GM19468 (cell line): ENCODE data around the gene NLK.
"Not testable (repeated sequence)": the region's sequence is repeated elsewhere in the genome, so short reads cannot be mapped to it uniquely, and the experiment has no call there.

Experiments
- ATAC-seq: cut with Tn5 transposase; IDR thresholded peaks from one replicate; pipeline ENCODE4 v1.9.1; 2021; ENCODE audit warnings: mild to moderate bottlenecking, moderate library complexity, moderate number of reproducible peaks; ENCODE audit not compliant: unreplicated experiment; ENCODE audit errors: extremely low read depth

Gene NLK

GRCh38 chr17:28142305-28142704, 99.8 kb downstream of the NLK start:
- ATAC-seq, result no peak

- no peak for ATAC-seq
Observed at GRCh38 chr17:28144019-28144418, 101.5 kb downstream of the NLK start.

DNA sequence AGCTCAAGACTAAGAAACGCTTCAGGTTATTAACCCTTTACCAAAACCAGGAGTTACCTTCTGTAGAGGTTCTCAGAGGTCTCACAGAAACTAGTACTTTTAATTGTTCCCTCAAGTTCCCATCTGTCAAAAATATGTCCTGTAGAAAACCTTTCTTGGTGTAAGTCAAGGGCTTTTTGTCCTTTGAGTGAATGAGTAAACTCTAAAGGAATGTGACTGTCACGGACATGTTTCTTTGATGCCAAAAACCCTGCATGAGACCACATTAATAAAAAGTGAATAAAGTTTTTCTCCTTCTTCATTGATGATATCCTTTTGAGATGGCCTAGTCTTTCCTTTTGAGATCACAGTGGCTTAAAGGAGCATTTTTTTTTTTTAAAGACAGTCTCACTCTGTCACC, 102.9 kb downstream of the NLK start:
- no peak for ATAC-seq

GRCh38 chr17:28147017-28147416, 104.5 kb downstream of the NLK start:
- no peak for ATAC-seq

DNA sequence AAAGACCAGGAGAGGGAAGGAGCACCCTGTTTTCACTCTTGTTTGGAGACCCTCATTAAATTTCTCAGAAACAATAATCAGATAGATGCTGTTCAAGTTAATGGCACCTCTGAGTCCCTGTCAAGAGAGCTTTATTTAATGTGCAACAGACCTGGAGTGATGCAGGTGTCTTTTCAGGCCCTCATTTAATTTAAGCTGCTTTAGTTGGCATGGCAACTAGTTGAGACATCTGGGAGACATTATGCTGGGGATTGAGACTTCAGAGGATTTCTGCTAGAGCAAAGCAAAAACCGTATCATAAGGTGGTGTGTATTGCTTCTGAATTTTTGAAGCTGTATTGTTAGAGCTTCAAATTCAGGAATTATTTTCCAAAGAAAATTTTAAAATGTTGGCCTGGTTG, 108.5 kb downstream of the NLK start:
- no peak for ATAC-seq

DNA sequence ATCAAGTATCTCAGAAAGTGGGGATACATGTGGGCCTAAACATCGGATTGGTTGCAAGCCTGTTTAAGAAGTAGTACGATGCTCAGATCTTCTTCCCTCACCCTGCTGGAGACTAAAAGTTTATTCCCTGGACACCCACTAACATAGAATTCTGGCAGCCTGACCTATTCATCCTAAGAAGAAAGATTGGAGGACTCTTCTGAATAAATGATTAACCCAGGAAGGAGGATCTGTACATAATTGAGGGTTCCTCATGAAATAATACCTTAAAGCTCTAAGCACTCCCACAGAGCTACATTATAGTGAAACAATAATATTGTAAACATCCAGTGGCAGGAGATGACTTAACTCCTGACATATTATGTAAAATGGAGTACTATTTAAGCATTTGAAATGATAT, 111.7 kb downstream of the NLK start:
- ATAC-seq, result no peak

- not testable (repeated sequence) for ATAC-seq
Observed at GRCh38 chr17:28155405-28155804, 112.9 kb downstream of the NLK start.

- ATAC-seq, result no peak
Observed at GRCh38 chr17:28159004-28159403, 116.5 kb downstream of the NLK start.

DNA sequence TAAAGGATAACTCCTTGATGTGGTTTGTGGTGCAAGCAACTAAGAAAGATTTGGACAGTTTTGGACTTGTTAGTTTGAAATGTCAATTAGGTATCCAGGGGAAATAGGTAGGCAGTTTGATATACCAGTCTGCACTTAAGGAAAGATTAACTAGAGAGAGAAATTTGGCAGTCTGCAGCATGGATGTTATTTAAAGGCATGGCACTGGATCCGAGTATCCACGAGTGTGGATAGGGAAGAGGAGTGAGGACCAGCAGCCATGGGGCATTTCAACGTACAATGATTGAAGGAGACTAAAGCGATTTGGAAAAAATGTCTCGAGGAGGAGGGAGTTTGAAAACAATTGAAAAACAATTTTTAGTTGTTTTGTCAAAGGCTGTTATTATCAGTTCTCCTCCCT, 117.4 kb downstream of the NLK start:
- ATAC-seq, result no peak

GRCh38 chr17:28160610-28161009, 118.1 kb downstream of the NLK start:
- no peak for ATAC-seq

- no peak for ATAC-seq
Observed at GRCh38 chr17:28161311-28161710, 118.8 kb downstream of the NLK start.

GRCh38 chr17:28166478-28166877, 124.0 kb downstream of the NLK start:
- no peak for ATAC-seq

DNA sequence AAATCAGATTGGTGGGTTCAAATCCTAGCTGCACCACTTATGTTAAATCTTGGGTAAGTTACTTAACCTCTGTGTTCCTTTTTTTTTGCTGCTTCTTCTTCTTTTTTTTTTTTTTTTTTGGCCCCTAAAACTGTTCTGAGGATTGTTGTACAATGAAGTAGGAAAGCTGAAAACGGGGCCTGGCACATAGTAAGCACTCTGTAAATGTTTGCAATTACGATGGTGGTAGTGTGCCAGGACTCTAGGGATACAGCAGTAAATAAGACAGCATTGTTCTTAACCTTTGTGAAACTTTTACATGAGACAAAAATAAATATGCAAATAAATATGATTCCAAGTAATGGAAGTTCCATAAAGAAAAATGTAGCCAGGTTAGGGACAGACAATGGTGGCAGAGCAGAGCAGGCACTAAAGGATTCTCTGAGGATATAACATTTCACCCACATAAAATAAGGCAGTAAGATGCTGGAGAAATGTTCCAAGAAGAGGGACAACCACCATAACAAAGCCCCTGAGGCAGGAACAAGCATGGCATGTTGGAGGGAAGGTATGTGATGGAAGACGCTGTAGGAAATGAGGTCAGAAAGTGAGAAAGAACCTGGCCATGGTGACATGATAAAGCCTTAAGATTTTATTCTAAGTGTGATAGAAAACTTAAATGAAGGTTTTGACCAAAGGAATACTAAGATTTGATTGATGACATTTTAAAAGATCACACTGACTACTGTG, 127.3 kb downstream of the NLK start:
- ATAC-seq, result no peak

DNA sequence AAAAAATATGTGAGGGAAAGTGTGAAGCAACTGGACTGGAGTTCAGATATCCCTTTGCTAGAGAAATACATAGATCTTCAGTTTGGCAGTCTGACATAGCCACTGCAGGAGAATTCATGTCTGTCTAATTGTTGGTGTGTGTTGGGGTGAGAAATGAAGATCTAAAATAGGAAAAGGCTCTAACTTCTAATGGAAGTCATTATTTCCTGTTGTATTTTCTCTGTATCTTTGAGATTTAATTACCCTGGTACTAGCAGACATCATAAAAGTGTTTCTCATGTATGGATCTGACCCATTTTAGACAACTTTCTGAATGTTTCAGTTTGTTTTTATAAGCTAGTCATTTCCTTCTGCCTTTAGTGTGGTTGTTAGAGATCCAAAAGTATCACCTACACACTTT, 128.3 kb downstream of the NLK start:
- no peak for ATAC-seq

- ATAC-seq, result no peak
Observed at GRCh38 chr17:28173031-28173561, 130.6 kb downstream of the NLK start.

DNA sequence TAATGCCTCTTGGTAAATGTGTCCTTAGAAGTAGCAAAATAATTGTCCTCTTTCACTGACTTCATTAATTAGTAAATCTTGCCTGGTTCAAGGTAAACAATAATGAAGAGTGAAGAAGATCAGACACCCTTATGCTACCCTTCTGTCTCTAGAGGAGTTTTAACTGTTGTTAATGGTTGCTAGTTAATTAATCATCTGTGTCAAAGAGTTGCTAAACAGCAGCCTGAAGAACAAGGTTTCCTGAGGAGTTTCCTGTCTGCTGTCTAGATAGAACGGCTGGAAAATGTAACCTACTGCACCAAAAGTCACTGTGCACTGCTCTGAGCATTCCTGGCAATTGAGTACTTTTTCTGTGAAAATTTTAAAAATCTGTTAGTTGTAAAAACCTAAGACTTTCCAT, 131.3 kb downstream of the NLK start:
- ATAC-seq, result no peak

GRCh38 chr17:28174352-28175046, 132.0 kb downstream of the NLK start:
- ATAC-seq, result no peak

- ATAC-seq, result no peak
Observed at GRCh38 chr17:28177351-28177750, 134.9 kb downstream of the NLK start.

DNA sequence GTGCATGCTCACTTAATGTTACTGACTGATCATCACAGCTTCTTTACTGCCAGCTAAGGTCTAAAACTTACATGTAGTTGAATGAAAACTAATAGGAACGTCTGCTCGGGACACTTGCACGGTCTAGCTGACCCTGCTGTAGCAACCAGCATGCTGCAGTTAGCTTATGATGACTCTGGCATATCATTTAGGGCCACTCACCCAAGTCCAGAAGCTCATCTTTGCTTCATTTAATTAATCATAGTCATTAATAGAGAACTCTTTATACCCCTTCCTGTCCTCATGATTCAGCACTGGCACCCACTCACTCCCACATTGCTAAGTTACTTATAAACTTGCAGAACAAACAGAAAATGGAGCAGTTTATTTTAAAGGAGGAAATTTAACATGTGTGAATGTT, 136.3 kb downstream of the NLK start:
- ATAC-seq, result no peak

DNA sequence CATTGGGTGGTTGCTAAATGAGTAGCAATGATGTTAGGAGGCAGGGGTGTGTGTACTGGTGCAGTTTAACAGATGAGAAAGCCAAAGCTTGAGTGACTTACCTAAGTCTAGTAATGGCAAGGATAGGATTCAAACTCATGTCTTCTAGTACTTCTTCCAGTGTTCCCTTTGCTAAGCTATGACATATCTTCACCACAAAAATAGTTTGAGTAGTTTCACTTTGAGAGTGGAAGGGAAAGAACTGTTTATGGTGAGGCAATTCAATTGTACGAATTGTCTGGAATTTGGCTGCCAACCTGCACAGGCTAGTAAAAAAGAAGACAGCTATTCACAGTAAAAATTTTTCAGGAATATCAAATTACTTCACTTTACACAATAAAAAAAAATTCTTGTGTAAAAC, 138.0 kb downstream of the NLK start:
- no peak for ATAC-seq

GRCh38 chr17:28181568-28181967, 139.1 kb downstream of the NLK start:
- no peak for ATAC-seq

GRCh38 chr17:28182559-28182958, 140.1 kb downstream of the NLK start:
- ATAC-seq, result no peak
